HepG2 (cell line): Measurements from ENCODE around the gene PNLDC1. TPM values are rescaled to one million over a fixed set of nuclear protein-coding genes. Genes with fewer than 3 reads are reported as not detected.

ENCODE experiments used
- BCL6 ChIP-seq: IDR thresholded peaks from 2 replicates; pipeline ENCODE4 v1.6.1; 2016; ENCODE audit warnings: missing genetic modification reagents, missing compliant biosample characterization
- CTCF ChIP-seq: sonication (generic); formaldehyde crosslinking; IDR thresholded peaks from 2 replicates; pipeline ENCODE4 v1.5.0; 2020; ENCODE audit warnings: mild to moderate bottlenecking, missing genetic modification reagents, moderate library complexity
- FOXJ3 ChIP-seq: sonication (generic); formaldehyde crosslinking; IDR thresholded peaks from 2 replicates; pipeline ENCODE4 v1.4.0; 2020; ENCODE audit warnings: missing genetic modification reagents, mild to moderate bottlenecking, borderline replicate concordance
- FOXO4 ChIP-seq: sonication (generic); formaldehyde crosslinking; conservative IDR thresholded peaks from 2 replicates; pipeline ENCODE4 v1.8.1; 2023; ENCODE audit warnings: missing genetic modification reagents
- GRHL1 ChIP-seq: sonication (generic); formaldehyde crosslinking; conservative IDR thresholded peaks from 2 replicates; pipeline ENCODE4 v1.8.0; 2022; ENCODE audit warnings: missing genetic modification reagents
- KLF6 ChIP-seq: IDR thresholded peaks from 2 replicates; pipeline ENCODE4 v1.8.0; 2016; ENCODE audit warnings: missing biosample characterization, missing genetic modification reagents
- PAF1 ChIP-seq: IDR thresholded peaks from 2 replicates; pipeline ENCODE4 v1.6.1; 2016; ENCODE audit warnings: missing genetic modification reagents, missing compliant biosample characterization
- ZFP41 ChIP-seq: sonication (generic); formaldehyde crosslinking; IDR thresholded peaks from 2 replicates; pipeline ENCODE4 v1.4.0; 2020; ENCODE audit warnings: mild to moderate bottlenecking, missing genetic modification reagents, borderline replicate concordance
- ZGPAT ChIP-seq: IDR thresholded peaks from 2 replicates; pipeline ENCODE4 v1.6.1; 2016; ENCODE audit warnings: mild to moderate bottlenecking
- ZMYM2 ChIP-seq: sonication (generic); formaldehyde crosslinking; IDR thresholded peaks from 2 replicates; pipeline ENCODE4 v1.8.0; 2022; ENCODE audit warnings: mild to moderate bottlenecking, missing genetic modification reagents
- ZNF34 ChIP-seq: sonication (generic); formaldehyde crosslinking; IDR thresholded peaks from 2 replicates; pipeline ENCODE4 v1.4.0; 2020; ENCODE audit warnings: mild to moderate bottlenecking, missing genetic modification reagents, borderline replicate concordance
- ZNF83 ChIP-seq: sonication (generic); formaldehyde crosslinking; IDR thresholded peaks from 2 replicates; pipeline ENCODE4 v1.4.0; 2020; ENCODE audit warnings: missing genetic modification reagents, mild to moderate bottlenecking, borderline replicate concordance
- polyA plus RNA-seq, 8 experiments: library from polyadenylated mRNA; depleted of rRNA in 3 of 8; stranded (reverse) in 7 of 8; unstranded in 1 of 8; fragments of >200 nt; fragmentation: Illumina TruSeq in 4 of 8; extraction: Trizol in 4 of 8; gene quantifications; 2 replicates each; pipeline versions ENCODE4 v1.2.1 to v1.2.3, GENCODE V29; 2011 to 2016; ENCODE audit warnings: low read depth in 4 of 8, missing spikeins in 1 of 8, mixed read lengths in 1 of 8; ENCODE audit not compliant: insufficient read depth in 1 of 8
- total RNA-seq, 5 experiments: library from RNA; depleted of rRNA; stranded (reverse); fragments of >200 nt; fragmentation: Illumina TruSeq; extraction: Trizol; gene quantifications; 2 replicates each; pipeline ENCODE4 v1.2.3, GENCODE V29; 2016; ENCODE audit warnings: low read depth in 1 of 5
- TF ChIP-seq, protein P1 (sequence below): sonication (generic); formaldehyde crosslinking; IDR thresholded peaks from 2 replicates; pipeline ENCODE4 v1.4.0; 2020; ENCODE audit warnings: missing genetic modification reagents
- TF ChIP-seq, protein P2 (sequence below): sonication (generic); formaldehyde crosslinking; IDR thresholded peaks from 2 replicates; pipeline ENCODE4 v1.5.0; 2020; ENCODE audit warnings: missing genetic modification reagents
- TF ChIP-seq, protein P3 (sequence below): IDR thresholded peaks from 2 replicates; pipeline ENCODE4 v1.6.1; 2016; ENCODE audit warnings: low read depth, control low read depth

PNLDC1 gene
- total and polyA plus RNA-seq, 2 of the 13 experiments (the other 11 are each of a cell fraction or from before 2014, with no cell fraction given): not detected

DNA sequence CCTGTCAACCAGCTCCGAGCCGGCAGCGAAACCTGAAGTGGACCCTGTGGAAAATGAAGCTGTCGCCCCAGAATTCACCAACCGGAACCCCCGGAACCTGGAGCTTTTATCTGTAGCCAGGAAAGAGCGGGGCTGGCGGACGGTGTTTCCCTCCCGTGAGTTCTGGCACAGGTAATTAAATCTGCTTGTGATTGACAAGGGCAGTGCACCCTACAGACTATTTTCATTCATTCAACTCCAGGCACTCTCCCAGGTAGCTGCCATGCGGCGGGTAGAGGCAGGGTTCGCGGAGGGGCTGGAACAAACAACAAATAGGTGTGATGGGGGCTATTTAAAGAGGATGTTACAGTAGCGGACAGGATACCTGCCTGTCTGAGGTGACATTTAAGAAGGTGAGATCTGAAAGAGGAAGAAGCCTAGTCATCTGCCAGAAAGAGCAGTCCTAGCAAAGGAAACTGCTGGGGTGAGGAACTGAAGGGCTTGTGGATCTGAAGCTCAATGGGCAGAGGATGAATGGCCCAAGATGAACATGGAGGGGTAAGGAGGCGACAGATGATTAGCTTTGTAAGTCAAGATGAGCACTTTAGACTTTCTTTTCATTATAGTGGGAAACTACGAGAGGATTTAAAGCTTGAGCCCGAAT lies 9.0 kb upstream of the PNLDC1 start (continued):
- TF ChIP-seq, protein P1, sequence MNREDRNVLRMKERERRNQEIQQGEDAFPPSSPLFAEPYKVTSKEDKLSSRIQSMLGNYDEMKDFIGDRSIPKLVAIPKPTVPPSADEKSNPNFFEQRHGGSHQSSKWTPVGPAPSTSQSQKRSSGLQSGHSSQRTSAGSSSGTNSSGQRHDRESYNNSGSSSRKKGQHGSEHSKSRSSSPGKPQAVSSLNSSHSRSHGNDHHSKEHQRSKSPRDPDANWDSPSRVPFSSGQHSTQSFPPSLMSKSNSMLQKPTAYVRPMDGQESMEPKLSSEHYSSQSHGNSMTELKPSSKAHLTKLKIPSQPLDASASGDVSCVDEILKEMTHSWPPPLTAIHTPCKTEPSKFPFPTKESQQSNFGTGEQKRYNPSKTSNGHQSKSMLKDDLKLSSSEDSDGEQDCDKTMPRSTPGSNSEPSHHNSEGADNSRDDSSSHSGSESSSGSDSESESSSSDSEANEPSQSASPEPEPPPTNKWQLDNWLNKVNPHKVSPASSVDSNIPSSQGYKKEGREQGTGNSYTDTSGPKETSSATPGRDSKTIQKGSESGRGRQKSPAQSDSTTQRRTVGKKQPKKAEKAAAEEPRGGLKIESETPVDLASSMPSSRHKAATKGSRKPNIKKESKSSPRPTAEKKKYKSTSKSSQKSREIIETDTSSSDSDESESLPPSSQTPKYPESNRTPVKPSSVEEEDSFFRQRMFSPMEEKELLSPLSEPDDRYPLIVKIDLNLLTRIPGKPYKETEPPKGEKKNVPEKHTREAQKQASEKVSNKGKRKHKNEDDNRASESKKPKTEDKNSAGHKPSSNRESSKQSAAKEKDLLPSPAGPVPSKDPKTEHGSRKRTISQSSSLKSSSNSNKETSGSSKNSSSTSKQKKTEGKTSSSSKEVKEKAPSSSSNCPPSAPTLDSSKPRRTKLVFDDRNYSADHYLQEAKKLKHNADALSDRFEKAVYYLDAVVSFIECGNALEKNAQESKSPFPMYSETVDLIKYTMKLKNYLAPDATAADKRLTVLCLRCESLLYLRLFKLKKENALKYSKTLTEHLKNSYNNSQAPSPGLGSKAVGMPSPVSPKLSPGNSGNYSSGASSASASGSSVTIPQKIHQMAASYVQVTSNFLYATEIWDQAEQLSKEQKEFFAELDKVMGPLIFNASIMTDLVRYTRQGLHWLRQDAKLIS: no peak
- no peak for TF ChIP-seq BCL6 (CRISPR knock-in tag)
- TF ChIP-seq ZFP41 (CRISPR knock-in tag): no peak
- TF ChIP-seq, protein P2, sequence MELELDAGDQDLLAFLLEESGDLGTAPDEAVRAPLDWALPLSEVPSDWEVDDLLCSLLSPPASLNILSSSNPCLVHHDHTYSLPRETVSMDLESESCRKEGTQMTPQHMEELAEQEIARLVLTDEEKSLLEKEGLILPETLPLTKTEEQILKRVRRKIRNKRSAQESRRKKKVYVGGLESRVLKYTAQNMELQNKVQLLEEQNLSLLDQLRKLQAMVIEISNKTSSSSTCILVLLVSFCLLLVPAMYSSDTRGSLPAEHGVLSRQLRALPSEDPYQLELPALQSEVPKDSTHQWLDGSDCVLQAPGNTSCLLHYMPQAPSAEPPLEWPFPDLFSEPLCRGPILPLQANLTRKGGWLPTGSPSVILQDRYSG (CRISPR knock-in tag): no peak
- no peak for TF ChIP-seq CTCF (CRISPR knock-in tag)
- TF ChIP-seq ZNF34 (CRISPR knock-in tag): no peak
- TF ChIP-seq FOXO4 (CRISPR knock-in tag): 0 out of 2 replicates have a peak, but pooled peaks have one; percentile 84
- TF ChIP-seq GRHL1: no peak
- no peak for TF ChIP-seq ZNF83
- TF ChIP-seq ZMYM2 (CRISPR knock-in tag): no peak
- TF ChIP-seq PAF1 (CRISPR knock-in tag): no peak
- no peak for TF ChIP-seq FOXJ3 (CRISPR knock-in tag)
- TF ChIP-seq KLF6 (CRISPR knock-in tag): 0 out of 2 replicates have a peak, but pooled peaks have one; percentile 37
- TF ChIP-seq, protein P3, sequence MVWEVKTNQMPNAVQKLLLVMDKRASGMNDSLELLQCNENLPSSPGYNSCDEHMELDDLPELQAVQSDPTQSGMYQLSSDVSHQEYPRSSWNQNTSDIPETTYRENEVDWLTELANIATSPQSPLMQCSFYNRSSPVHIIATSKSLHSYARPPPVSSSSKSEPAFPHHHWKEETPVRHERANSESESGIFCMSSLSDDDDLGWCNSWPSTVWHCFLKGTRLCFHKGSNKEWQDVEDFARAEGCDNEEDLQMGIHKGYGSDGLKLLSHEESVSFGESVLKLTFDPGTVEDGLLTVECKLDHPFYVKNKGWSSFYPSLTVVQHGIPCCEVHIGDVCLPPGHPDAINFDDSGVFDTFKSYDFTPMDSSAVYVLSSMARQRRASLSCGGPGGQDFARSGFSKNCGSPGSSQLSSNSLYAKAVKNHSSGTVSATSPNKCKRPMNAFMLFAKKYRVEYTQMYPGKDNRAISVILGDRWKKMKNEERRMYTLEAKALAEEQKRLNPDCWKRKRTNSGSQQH (CRISPR knock-in tag): peak; percentile 89
- TF ChIP-seq ZGPAT (CRISPR knock-in tag): 0 out of 2 replicates have a peak, but pooled peaks have one; percentile 4
